HG03060 (cell line): ENCODE results near the gene CCDC150.

Experiments used
- ATAC-seq: cut with Tn5 transposase; IDR thresholded peaks from one replicate; pipeline ENCODE4 v1.9.1; 2021; ENCODE audit warnings: low read depth, moderate number of reproducible peaks; ENCODE audit not compliant: unreplicated experiment

CCDC150 gene

GRCh38 chr2:196758474-196759377, 119.2 kb downstream of the CCDC150 start:
- ATAC-seq = no peak

GRCh38 chr2:196759378-196759706, 119.8 kb downstream of the CCDC150 start:
- ATAC-seq = no peak

- no peak for ATAC-seq
Observed at GRCh38 chr2:196767101-196767500, 127.6 kb downstream of the CCDC150 start.
